HepG2 (cell line): ENCODE measurements around the gene BAHCC1. TPM values are rescaled to one million over a fixed set of nuclear protein-coding genes. Genes with fewer than 3 reads are reported as not detected.

ENCODE experiments used
- CREB1 ChIP-seq, 2 experiments: fragments of 450-650 bp in 1 of 2; IDR thresholded peaks; 2 replicates each; pipeline ENCODE4 v1.6.1; 2016 to 2017; ENCODE audit warnings: control low read depth in 1 of 2, mild to moderate bottlenecking in 1 of 2, missing compliant biosample characterization in 1 of 2, missing genetic modification characterization in 1 of 2
- GTF3A ChIP-seq: sonication (generic); formaldehyde crosslinking; conservative IDR thresholded peaks from 2 replicates; pipeline ENCODE4 v1.4.0; 2020; ENCODE audit warnings: mild to moderate bottlenecking, missing genetic modification reagents
- HNRNPL ChIP-seq: fragments of 200-400 bp; formaldehyde crosslinking; IDR thresholded peaks from 2 replicates; pipeline ENCODE4 v1.6.1; 2017; ENCODE audit warnings: mild to moderate bottlenecking, low read depth, low read length
- MBD4 ChIP-seq: IDR thresholded peaks from 2 replicates; pipeline ENCODE4 v1.6.1; 2012; ENCODE audit warnings: low read length, inconsistent platforms, borderline replicate concordance
- PHF5A ChIP-seq: IDR thresholded peaks from one replicate; pipeline ENCODE4 v1.6.1; 2018; ENCODE audit warnings: low read depth, missing genetic modification reagents; ENCODE audit not compliant: unreplicated experiment
- PREB ChIP-seq: sonication (generic); formaldehyde crosslinking; IDR thresholded peaks from 2 replicates; pipeline ENCODE4 v1.4.0; 2020; ENCODE audit warnings: missing genetic modification reagents
- SATB2 ChIP-seq: sonication (generic); formaldehyde crosslinking; IDR thresholded peaks from 2 replicates; pipeline ENCODE4 v1.5.0; 2020; ENCODE audit warnings: missing genetic modification reagents
- STAG1 ChIP-seq: sonication (generic); formaldehyde crosslinking; IDR thresholded peaks from 2 replicates; pipeline ENCODE4 v1.4.0; 2020; ENCODE audit warnings: missing genetic modification reagents
- TAF15 ChIP-seq: fragments of 200-400 bp; formaldehyde crosslinking; IDR thresholded peaks from one replicate; pipeline ENCODE4 v1.6.1; 2018; ENCODE audit warnings: mild to moderate bottlenecking, low read depth, low read length; ENCODE audit not compliant: poor library complexity, severe bottlenecking
- TOPORS ChIP-seq: sonication (generic); formaldehyde crosslinking; IDR thresholded peaks from 2 replicates; pipeline ENCODE4 v1.8.0; 2023; ENCODE audit warnings: mild to moderate bottlenecking, missing genetic modification reagents
- TRAFD1 ChIP-seq: sonication (generic); formaldehyde crosslinking; IDR thresholded peaks from 2 replicates; pipeline ENCODE4 v1.5.1; 2020; ENCODE audit warnings: missing genetic modification reagents, mild to moderate bottlenecking, borderline replicate concordance
- ZBTB7B ChIP-seq: sonication (generic); formaldehyde crosslinking; IDR thresholded peaks from 2 replicates; pipeline ENCODE4 v1.4.0; 2020; ENCODE audit warnings: missing genetic modification reagents
- ZFP90 ChIP-seq: sonication (generic); formaldehyde crosslinking; IDR thresholded peaks from 2 replicates; pipeline ENCODE4 v1.8.0; 2022; ENCODE audit warnings: missing genetic modification reagents, mild to moderate bottlenecking, inconsistent platforms, borderline replicate concordance
- ZHX2 ChIP-seq, 2 experiments: sonication (generic) in 1 of 2; formaldehyde crosslinking in 1 of 2; IDR thresholded peaks; 2 replicates each; pipeline versions ENCODE4 v1.6.1 to v1.9.0; 2014 to 2022; ENCODE audit warnings: antibody characterized with exemption in 1 of 2, borderline replicate concordance in 1 of 2, inconsistent platforms in 1 of 2, low read depth in 1 of 2, missing genetic modification reagents in 1 of 2
- ZNF333 ChIP-seq: sonication (generic); formaldehyde crosslinking; IDR thresholded peaks from 2 replicates; pipeline ENCODE4 v1.4.0; 2020; ENCODE audit warnings: mild to moderate bottlenecking, missing genetic modification reagents, borderline replicate concordance
- ZNF746 ChIP-seq: sonication (generic); formaldehyde crosslinking; IDR thresholded peaks from 2 replicates; pipeline ENCODE4 v1.8.0; 2022; ENCODE audit warnings: mild to moderate bottlenecking, missing genetic modification reagents
- ZSCAN20 ChIP-seq: sonication (generic); formaldehyde crosslinking; IDR thresholded peaks from 2 replicates; pipeline ENCODE4 v1.4.0; 2020; ENCODE audit warnings: missing genetic modification reagents, mild to moderate bottlenecking, borderline replicate concordance
- polyA plus RNA-seq, 8 experiments: library from polyadenylated mRNA; depleted of rRNA in 3 of 8; stranded (reverse) in 7 of 8; unstranded in 1 of 8; fragments of >200 nt; fragmentation: Illumina TruSeq in 4 of 8; extraction: Trizol in 4 of 8; gene quantifications; 2 replicates each; pipeline versions ENCODE4 v1.2.1 to v1.2.3, GENCODE V29; 2011 to 2016; ENCODE audit warnings: low read depth in 4 of 8, missing spikeins in 1 of 8, mixed read lengths in 1 of 8; ENCODE audit not compliant: insufficient read depth in 1 of 8
- total RNA-seq, 5 experiments: library from RNA; depleted of rRNA; stranded (reverse); fragments of >200 nt; fragmentation: Illumina TruSeq; extraction: Trizol; gene quantifications; 2 replicates each; pipeline ENCODE4 v1.2.3, GENCODE V29; 2016; ENCODE audit warnings: low read depth in 1 of 5
- TF ChIP-seq, protein P1 (sequence below): sonication (generic); formaldehyde crosslinking; IDR thresholded peaks from 2 replicates; pipeline ENCODE4 v1.5.0; 2020; ENCODE audit warnings: mild to moderate bottlenecking, missing genetic modification reagents

The BAHCC1 gene
- total and polyA plus RNA-seq, 2 of the 13 experiments (the other 11 are each of a cell fraction or from before 2014, with no cell fraction given): 1.4 to 1.7 TPM

DNA sequence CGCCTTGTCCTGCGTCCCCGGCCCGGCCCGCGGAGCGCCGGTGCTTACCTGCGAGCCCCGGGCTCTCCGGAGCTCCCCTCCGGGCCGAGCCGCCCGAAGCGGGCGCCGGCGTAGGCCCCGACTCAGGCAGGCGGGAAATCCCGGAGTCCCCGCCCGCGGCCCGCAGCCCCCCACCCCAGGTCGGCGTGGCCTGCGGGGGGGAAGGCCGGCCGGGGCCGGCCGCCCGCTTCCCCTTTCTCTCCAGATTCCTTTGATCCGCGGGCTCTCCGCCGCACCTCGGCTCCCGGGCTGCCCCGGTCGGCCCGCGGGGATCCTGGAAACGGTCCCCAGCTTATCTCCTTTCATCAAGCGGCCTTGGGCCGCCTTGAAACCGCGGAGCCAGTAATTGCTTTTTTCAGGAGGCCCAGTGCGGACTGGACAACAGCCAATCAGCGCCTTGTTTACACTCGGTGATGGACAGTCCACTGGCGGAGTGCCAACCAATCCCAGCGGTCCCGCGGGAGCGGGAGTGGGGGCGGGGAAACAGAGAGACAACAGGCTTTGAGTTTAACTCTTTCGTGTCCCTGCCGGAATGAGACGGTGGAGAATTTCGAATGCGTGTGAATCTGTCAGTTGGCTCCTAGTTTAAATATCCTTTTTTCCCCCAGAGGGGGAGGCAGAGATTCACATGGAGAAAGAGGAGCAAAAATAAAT is 1.4 kb upstream of the BAHCC1 start (continued):
- TF ChIP-seq ZHX2 (IDR thresholded peaks at IDR 0.05; ENCODE audit: low read depth): no peak; the same call in 1 of the 2 replicates
- TF ChIP-seq ZHX2 (CRISPR knock-in tag; IDR thresholded peaks at IDR 0.05; ENCODE audit: borderline replicate concordance): no peak; the same call in 1 of the 2 replicates
- TF ChIP-seq TOPORS: peak; percentile 94
- TF ChIP-seq CREB1 (IDR thresholded peaks at IDR 0.05): peak; percentile 52
- TF ChIP-seq CREB1 (CRISPR knock-in tag; IDR thresholded peaks at IDR 0.05): peak; percentile 83
- TF ChIP-seq TRAFD1 (CRISPR knock-in tag): no peak
- TF ChIP-seq ZSCAN20 (CRISPR knock-in tag): 0 out of 2 replicates have a peak, but pooled peaks have one; percentile 43
- TF ChIP-seq ZBTB7B (CRISPR knock-in tag): peak; percentile 82
- no peak for TF ChIP-seq ZNF333 (CRISPR knock-in tag)
- TF ChIP-seq, protein P1, sequence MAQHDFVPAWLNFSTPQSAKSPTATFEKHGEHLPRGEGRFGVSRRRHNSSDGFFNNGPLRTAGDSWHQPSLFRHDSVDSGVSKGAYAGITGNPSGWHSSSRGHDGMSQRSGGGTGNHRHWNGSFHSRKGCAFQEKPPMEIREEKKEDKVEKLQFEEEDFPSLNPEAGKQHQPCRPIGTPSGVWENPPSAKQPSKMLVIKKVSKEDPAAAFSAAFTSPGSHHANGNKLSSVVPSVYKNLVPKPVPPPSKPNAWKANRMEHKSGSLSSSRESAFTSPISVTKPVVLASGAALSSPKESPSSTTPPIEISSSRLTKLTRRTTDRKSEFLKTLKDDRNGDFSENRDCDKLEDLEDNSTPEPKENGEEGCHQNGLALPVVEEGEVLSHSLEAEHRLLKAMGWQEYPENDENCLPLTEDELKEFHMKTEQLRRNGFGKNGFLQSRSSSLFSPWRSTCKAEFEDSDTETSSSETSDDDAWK (CRISPR knock-in tag): no peak
- TF ChIP-seq PREB: no peak
- TF ChIP-seq STAG1: no peak
- TF ChIP-seq MBD4: no peak
- no peak for TF ChIP-seq SATB2
- no peak for TF ChIP-seq TAF15
- no peak; the same call in 1 of the 2 replicates for TF ChIP-seq ZFP90 (CRISPR knock-in tag)
- TF ChIP-seq ZNF746 (CRISPR knock-in tag): peak; percentile 21; the same call in 1 of the 2 replicates
- peak; percentile 88 for TF ChIP-seq PHF5A (CRISPR knock-in tag)
- TF ChIP-seq HNRNPL: no peak
- 0 out of 2 replicates have a peak, but pooled peaks have one; percentile 36 for TF ChIP-seq GTF3A (CRISPR knock-in tag)
